Measurements from ENCODE around the gene SPEM2. TPM values are rescaled to one million over a fixed set of nuclear protein-coding genes. Genes with fewer than 3 reads are reported as not detected.
A peak's percentile ranks its signal among the peaks of the same experiment; 100 is the strongest.

SPEM2 gene
- total RNA-seq, 1 experiment from 2014 or later, result not detected

DNA sequence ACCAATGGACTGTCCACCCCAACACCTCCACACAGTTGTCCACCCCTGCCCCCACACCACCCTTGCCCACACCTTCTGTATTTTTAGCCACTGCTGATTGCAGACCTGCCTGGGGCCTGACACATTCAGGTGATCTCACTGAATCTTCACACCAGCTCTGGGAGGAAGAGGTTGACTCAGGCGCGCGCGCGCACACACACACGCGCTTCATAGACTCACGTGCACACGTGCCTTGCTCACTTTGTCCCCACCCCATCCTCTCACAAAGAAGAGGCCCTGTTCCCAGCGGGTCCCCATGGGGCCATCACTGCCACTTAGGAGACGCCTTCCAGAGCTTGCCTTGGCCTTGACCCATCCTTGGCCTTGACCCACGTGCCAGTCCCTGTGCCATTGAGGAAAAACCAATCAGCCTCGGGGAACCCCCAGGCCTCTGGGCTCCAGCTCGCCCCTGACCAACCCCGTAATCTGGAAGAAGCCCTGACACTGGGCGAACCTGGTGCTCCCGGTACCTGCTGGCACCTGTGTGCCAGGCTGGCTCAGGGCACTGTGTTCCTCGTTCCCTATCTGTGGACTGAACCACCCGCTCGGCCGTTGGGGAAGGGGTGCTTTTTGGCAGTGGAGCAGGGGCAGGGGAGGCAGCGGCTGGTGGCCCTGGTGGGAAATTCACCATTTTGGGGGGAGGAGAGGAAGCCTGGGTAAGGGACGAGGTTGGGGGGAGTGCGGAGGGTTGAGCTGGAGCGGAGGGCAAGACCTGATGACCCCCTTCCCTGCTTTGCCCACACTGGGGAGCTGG lies 14.6 kb upstream of the SPEM2 start:
- Histone ChIP-seq H2BK15ac (ENCODE audit: low read depth, low read length) (no peak overlapping the region), H4K20me1 (ENCODE audit: control insufficient read depth, insufficient read depth, insufficient read length) (no peaks in the 10 kb centered on the region), H4K8ac (replicated peaks; ENCODE audit: insufficient read length, low read depth, low read length) (no peak overlapping the region), H3K23ac (ENCODE audit: insufficient read length, low read depth, low read length) (no peak overlapping the region), H2BK12ac (ENCODE audit: insufficient read length, low read depth, low read length) (no peak overlapping the region), H3K79me1 (ENCODE audit: insufficient read depth, low read depth, low read length, poor library complexity, severe bottlenecking) (no peaks in the 10 kb centered on the region), H2AK5ac (ENCODE audit: insufficient read length, low read length) (no peak overlapping the region), H3K79me2 (ENCODE audit: insufficient read depth, low read length) (no peaks in the 10 kb centered on the region), H3K4ac (ENCODE audit: low read depth, low read length) (no peak overlapping the region), H2BK5ac (ENCODE audit: insufficient read length, low read length) (no peak overlapping the region), H3K27me3 (ENCODE audit: insufficient read depth, low read length) (no peaks in the 10 kb centered on the region), H4K91ac (ENCODE audit: insufficient read length, low read depth, low read length) (no peak overlapping the region), H3K4me1 (ENCODE audit: insufficient read depth, low read length) (no peaks in the 10 kb centered on the region; the same call in 1 of the 2 replicates), H3K18ac (ENCODE audit: insufficient read length, low read depth, low read length) (no peak overlapping the region), H4K5ac (ENCODE audit: insufficient read length, low read depth, low read length) (no peak overlapping the region), H3T11ph (ENCODE audit: low read length) (no peak overlapping the region), H2AFZ (ENCODE audit: low read length) (no peak overlapping the region), H3K23me2 (ENCODE audit: insufficient read length, low read depth, low read length, poor library complexity, severe bottlenecking) (peaks cover under 1% of the 10 kb centered on the region), H2BK20ac (ENCODE audit: low read depth, low read length, poor library complexity, severe bottlenecking) (no peak overlapping the region), H2BK120ac (ENCODE audit: low read depth, low read length, poor library complexity, severe bottlenecking) (no peak overlapping the region), H3K27ac (ENCODE audit: insufficient read length, low read depth, low read length) (no peak overlapping the region), H3K9me3 (ENCODE audit: control insufficient read depth, low read depth, low read length) (no peaks in the 10 kb centered on the region), H3K4me2 (ENCODE audit: insufficient read depth, insufficient read length, low read length) (no peak overlapping the region), H3K14ac (ENCODE audit: insufficient read depth, low read length) (no peak overlapping the region), H3K56ac (ENCODE audit: insufficient read length, low read depth, low read length) (no peak overlapping the region), H3K9ac (ENCODE audit: extremely low read depth, insufficient read length, low read length) (no peak overlapping the region)
- WGBS (ENCODE audit: extremely low coverage, insufficient read length, low lambda C conversion rate), result no CpG with 5 or more reads among the region's 25 CpGs
- peak overlapping the region in 1 of 3 experiments; percentile 52; a peak in 1 of 7 replicates for H3K27ac Mint-ChIP-seq
- H3K36me3 Mint-ChIP-seq (ENCODE audit: insufficient read depth in 1 of 3, low read depth in 3 of 3), result peaks cover 18 to 49% (median 38%) of the 10 kb centered on the region in 3 experiments
- TF ChIP-seq, protein P1, sequence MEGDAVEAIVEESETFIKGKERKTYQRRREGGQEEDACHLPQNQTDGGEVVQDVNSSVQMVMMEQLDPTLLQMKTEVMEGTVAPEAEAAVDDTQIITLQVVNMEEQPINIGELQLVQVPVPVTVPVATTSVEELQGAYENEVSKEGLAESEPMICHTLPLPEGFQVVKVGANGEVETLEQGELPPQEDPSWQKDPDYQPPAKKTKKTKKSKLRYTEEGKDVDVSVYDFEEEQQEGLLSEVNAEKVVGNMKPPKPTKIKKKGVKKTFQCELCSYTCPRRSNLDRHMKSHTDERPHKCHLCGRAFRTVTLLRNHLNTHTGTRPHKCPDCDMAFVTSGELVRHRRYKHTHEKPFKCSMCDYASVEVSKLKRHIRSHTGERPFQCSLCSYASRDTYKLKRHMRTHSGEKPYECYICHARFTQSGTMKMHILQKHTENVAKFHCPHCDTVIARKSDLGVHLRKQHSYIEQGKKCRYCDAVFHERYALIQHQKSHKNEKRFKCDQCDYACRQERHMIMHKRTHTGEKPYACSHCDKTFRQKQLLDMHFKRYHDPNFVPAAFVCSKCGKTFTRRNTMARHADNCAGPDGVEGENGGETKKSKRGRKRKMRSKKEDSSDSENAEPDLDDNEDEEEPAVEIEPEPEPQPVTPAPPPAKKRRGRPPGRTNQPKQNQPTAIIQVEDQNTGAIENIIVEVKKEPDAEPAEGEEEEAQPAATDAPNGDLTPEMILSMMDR (conservative IDR thresholded peaks at IDR 0.05), result no peak
- no peak overlapping the region; a peak in 1 of 5 replicates for H3K4me3 Mint-ChIP-seq
- H3K27me3 Mint-ChIP-seq (ENCODE audit: low read depth), result no peaks in the 10 kb centered on the region
- peaks cover 14 to 34% of the 10 kb centered on the region in 2 experiments for H3K4me1 Mint-ChIP-seq
- DNase-seq, result no peak
- peaks cover 0 to 2% of the 10 kb centered on the region in 2 experiments; a peak in 1 of 5 replicates for H3K9me3 Mint-ChIP-seq
